ENCODE measurements around the gene SORCS3.

Gene SORCS3

GRCh38 chr10:105189463-105189800 lies 548.3 kb downstream of the SORCS3 start:
- no peak for DNase-seq (ENCODE audit: low spot score)

GRCh38 chr10:105192146-105192545 lies 551.1 kb downstream of the SORCS3 start:
- DNase-seq (ENCODE audit: low spot score): no peak

DNA sequence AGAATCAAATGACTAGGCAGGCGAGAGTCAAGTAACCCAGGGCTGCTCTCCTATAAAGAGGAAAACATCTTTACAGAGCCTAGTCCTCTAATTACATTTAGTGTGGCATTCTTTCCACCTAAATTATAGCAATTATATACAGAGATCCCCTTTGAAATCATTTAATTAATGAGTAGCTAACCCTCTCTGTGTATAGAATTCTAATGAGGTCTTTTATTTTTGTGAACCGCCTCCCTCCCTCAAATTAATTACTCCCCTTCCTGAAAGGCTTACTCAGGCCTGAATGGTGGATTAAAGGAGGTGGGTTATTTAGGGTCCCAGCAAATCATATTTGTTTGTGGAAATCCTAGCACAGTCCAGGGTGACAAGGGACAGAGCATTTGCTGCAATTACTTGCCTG lies 551.8 kb downstream of the SORCS3 start:
- no peak for DNase-seq (ENCODE audit: low spot score)

DNA sequence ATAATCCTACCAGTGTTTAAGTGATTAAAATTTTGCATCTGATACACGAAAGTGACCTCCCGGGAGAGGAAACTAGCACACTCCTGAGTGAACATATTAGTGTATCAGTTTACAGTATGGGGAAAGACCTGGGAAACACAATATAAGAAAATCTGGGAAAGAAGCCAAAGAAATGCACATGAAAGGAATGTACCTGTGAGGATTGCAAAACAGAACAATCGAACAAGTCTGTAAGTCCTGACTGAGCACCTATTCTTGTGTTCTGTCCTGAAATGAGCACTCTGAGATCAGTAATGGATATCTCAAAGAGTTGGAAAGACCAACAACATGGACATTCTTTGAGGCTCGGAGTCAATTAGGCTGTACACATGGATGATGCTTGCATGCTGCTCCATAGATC lies 554.7 kb downstream of the SORCS3 start:
- DNase-seq (ENCODE audit: low spot score): no peak

DNA sequence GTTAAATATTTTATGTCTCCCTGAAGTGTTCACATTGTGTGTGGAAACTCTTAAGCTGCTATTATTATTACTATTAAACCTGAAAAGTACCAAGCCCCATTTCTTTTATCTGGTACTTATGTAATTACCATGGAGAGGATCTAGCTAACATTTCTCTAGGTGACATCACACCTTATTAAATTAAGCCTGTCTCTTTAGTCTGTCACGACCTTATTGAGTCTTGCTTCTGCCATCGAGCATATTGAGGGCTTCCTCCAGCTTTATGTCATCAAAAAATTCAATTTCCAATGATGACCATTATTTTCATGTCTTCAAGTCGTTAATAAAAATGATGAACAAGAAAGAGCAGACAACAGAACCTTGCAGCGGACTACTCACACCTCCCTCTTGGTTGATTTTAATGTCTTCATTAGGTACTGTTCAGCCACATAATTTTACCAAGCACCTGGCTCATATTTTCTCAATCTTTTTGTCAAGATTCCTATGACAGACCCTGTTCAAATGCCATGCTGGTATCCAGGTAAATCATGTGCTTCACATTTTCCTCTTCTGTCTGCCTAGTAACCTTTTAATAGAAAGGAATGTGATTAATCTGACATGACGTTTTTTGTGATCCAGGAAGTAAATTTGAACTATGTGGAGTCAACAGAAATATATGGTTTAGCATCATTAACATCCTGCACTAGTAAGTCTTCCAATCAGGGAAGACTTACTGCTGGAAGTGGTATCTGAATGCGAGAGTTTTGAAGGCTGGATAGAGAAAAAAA lies 556.7 kb downstream of the SORCS3 start:
- DNase-seq (ENCODE audit: low spot score): no peak

DNA sequence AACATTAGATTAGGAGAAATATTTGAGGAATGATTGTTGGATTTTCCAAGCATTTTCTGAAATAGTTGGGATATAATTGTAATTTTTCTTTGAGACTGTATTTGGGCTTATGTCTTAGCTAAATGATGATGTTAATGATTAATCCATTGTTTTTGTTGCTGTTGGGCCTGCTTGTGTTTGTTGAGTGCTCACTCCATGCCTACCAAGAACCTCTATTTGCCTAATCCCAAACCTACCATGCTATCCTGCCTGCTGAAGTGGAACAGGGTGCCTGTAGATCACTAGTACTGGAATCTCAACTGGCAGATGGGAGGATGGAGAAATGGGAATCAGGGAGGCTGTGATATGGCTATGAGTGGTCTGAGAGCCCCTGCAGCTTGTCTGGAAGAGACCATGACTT lies 565.5 kb downstream of the SORCS3 start:
- DNase-seq (ENCODE audit: low spot score): no peak

DNA sequence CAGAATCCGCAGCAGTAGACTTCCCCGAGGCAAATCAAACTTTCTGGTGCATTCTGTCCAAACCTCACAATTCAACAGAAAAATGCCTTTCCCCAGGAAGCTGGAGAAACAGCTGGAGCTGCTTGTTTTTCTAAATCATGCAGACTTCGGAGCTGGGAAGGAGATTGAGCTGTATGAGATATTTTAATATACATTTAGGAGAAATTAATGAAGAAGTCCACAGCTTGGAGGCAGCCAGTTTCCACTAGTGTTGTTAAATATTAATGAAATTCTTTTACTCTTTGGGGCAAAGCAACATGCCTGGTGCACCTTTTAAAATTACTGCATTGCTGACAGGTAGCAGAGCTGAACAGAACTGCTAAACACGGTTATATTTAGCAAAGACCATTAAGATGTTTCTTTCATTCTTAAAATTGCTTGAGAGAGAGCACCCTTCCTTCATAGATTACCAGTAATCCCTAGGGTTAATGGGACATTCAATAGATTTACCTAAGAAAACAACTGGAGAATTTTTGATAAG lies 566.4 kb downstream of the SORCS3 start:
- DNase-seq (ENCODE audit: low spot score): no peak

DNA sequence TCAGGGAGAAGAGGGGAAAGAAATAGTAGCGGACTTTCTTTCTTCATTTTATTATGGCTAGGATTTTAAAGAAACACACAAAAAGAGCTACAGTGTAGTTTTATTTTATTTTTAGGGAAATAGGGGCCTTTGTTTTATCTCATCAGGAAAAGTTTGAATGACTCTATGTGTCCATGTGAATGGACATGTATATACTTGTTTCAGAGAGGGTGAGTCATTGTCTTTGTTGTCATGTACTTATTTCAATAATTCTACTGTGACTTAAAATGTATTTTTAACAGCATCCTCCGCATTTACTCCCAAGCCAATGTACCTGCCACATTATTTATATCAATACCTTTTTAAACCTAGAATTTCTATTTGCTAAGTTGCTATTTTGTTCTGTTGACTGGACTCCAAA lies 569.5 kb downstream of the SORCS3 start:
- no peak for DNase-seq (ENCODE audit: low spot score)

DNA sequence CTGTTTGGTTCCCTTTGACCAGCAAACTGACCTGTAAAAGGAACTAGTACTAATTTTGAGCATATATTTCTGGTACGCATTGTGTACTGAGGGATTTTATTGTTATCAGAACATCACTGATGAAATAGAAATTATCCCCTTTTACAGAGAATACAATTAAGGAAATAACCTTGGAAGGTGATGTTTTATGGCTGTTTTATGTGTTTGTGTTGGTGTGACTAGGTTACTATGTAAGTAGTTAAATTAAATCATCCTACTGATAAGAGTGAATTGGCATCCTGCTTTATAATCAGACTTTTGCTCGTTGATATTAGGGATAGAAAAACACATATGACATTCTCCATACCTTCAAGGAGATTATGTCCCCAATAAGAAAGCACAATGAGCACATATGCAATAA lies 596.6 kb downstream of the SORCS3 start:
- DNase-seq (ENCODE audit: low spot score): no peak

GRCh38 chr10:105239311-105240219 lies 598.5 kb downstream of the SORCS3 start:
- DNase-seq (ENCODE audit: low spot score): no peak

DNA sequence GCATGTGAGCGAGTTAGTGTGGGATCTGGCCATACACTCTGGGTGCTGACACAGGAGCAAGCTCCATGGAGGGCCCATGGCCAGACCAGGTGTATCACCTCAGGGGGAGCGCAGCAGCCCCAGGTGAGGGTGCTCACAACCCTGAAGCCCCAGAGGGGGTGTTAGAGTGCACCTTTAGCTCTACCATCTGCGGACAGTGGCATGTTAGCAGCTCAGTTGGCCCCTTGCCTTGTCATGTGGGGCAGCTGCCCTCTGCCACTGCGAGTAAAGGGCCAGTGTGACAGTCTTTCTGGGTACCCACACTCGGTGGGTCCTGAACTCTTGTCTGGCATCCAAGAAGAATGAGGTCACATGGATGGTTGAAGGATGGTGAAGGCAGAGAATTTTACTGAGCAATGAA lies 600.2 kb downstream of the SORCS3 start:
- no peak for DNase-seq (ENCODE audit: low spot score)

DNA sequence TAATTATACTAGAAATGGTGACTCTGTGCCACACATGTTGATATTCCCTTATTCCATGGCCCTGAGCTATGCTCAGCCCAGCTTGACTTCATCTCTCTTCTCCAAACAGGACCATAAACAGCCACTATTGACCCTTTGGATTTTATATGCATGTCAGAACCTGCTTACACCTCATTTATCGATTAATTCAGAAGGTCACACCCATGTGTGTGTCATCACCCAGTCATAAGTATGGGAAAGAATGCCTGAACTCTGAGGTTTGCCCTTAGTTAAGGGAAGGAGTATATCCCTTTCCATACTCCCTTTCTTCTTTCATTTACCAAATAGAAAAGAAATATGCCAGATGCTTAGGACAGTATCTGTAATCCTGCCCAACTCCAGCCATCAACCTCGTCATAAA lies 602.3 kb downstream of the SORCS3 start:
- DNase-seq (ENCODE audit: low spot score): no peak

DNA sequence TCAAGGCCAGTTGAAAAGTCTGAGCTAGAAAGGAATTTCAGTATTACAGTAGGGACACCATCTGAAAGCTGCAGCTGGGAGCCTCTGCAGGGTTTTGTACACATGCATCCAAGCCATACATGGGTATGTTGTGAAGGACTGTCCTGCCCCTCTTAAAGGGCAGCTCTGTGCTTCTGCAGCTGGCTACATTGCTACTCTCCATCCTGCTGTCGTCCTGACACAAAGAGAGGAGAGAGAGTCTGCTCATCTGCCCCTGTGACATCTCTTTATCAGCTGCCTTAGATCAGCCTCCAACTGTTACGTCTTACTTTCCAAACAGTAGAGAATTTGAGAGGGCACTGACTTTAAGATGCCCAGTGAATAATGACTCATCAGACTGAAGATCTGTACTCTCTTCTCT lies 602.7 kb downstream of the SORCS3 start:
- no peak for DNase-seq (ENCODE audit: low spot score)

- no peak for DNase-seq (ENCODE audit: low spot score)
Observed at GRCh38 chr10:105247831-105248499, 606.9 kb downstream of the SORCS3 start.

DNA sequence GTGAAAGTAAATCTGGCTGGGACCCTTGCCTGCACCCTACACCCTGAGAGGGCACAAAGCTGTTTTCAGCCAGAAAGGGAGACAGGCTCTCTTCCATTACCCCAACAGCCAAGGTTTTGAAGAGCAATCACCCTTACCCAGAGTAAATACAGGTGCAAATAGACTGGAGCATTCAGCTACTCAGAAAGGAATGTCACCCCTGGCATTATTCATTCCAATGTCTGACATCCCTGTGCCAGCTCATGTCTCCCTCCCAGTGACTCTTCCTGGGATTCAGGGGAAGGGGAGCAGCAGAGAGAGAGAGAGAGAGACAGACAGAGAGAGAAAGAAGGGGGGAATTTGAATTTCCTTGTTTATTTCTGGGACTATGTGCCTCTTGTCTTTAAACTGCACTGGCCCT lies 611.8 kb downstream of the SORCS3 start:
- no peak for DNase-seq (ENCODE audit: low spot score)

DNA sequence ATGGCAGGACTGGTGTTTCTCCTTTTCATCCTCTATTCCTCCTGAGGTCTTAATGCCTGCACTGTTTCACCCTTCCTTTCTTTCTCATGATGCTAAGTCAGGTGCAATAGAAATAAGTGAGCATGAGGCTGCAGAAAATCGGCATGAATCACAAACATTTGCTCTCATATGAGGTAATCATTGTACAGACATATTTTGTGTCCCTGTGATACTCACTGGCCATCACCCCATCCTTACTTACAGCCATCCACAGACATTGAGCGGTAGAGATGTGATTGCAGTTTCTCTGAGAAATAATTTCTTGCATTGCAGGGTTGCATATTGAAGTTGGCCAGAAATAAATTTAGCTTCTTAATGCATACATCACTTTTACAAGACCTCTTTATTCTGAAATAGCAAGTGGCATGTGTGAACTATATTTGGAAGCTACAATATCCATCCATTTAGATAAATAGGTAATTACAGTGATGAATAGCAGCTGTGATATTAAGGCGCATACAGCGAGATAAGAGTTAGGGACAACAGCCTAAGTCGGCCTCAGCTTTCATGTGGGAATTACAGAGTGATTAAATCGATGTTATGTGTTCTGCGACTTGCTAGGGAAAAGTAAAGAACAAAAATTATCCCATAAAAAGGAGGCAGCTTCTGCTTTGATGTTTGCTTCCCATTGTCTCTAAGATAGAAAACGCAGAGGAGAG lies 612.6 kb downstream of the SORCS3 start:
- no peak for DNase-seq (ENCODE audit: low spot score)

DNA sequence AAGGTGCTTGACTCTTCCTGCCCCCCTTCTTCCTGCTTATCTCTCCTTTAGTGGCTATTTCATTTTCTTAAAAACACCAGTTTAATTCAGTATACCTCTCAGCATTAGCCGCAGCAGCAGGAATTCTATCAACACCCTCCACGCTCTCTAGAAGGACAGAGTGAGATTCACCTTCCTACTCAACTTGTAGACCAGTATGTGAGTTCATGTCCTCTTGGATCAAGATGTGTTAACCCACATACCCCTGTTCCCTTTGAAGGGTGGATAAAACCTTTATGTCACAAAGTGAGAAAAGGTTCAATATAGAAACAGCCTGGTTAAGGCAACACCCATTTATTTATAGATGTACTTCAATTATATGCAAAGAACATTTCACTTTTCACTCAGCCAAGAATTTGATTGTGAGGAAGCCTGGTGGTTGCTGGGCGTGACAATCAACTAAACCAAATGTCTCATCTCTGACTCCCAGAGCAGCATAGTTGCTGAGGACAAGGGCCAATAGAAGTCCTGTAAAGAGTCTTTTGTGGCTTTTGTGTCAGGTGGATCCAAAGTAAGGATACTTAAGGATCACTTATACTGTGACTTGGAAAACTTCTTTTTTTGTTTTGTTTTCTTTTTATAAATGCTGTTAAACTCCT lies 617.1 kb downstream of the SORCS3 start:
- DNase-seq (ENCODE audit: low spot score): no peak

GRCh38 chr10:105258674-105259065 lies 617.6 kb downstream of the SORCS3 start:
- DNase-seq (ENCODE audit: low spot score): no peak

DNA sequence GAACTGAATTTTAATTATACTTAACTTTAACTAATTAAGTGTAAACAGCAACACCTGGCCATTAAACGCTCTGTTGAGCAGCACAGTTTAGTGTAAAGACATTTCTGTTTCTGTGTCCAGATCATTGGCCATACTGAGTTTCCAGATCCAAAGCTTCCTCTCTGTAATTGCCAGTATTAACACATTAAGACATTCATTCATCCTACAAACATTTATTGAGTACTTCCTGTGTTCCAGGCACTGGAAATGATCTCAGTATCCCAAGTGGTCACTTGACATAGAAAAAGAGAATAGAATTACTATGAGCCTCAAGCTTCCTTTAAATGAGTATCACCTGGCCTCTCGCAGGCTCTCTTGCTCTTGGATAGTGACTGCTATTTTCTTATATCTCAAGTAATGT lies 618.1 kb downstream of the SORCS3 start:
- no peak for DNase-seq (ENCODE audit: low spot score)

DNA sequence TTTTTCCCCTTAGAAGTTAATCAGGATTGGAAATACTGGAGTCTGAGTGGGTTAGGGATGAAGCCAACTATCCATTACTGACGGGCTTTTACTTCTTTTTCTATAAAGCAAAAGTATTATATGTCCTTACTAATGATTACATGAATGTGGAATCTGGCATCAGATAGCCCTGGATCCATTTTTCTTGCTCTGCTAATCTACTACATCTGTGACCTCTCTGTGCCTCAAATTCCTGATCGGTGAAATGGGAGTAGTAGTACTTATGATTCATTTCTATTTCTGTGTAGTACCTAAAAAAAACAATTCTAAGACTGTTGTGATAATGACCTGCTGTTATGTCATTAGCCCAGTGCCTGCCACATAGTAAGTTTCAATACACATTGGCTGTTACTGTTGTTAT lies 621.6 kb downstream of the SORCS3 start:
- DNase-seq (ENCODE audit: low spot score): no peak

DNA sequence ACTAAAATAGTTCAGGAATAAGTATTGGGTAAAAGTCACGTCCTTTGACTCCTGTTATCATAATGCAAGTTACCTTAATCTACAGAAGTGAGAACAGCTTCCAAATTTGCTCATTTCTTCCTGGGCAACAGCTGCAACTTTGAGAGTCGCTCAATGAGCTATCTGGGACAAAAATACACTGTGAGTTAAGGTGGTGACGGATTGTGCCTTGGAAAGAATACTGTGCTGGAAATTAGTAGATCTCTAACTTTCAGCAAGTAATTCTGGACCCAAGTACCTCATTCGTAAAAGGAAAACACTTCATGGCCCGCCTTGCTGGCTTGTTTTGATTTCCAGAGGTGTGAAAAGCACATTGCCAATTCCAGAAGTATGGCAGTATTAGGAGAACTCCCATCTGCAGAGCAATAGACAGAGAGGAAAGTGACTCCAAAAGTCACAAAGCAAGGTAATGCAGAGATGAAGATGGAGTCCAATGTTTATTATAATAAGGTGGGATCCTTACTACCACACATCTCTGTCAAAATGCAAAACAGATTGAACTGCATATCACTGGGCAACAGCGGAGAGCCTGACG lies 626.0 kb downstream of the SORCS3 start:
- DNase-seq (ENCODE audit: low spot score): no peak

Data from D341Med (cell line).